Duodenal mucosa (tissue), 2 donors: ENCODE measurements around the gene PPP1R7.
"Not testable (repeated sequence)": the region's sequence is repeated elsewhere in the genome, so short reads cannot be mapped to it uniquely, and the experiment has no call there.

Source experiments
- H3K27ac ChIP-seq: one replicate; pipeline ENCODE4 v1.7.0; 2013; ENCODE audit warnings: low read depth, low read length
- H3K27me3 ChIP-seq, 2 donors: one replicate each; pipeline ENCODE4 v1.7.0; 2013; ENCODE audit warnings: low read length in 2 of 2, control low read depth in 1 of 2; ENCODE audit not compliant: insufficient read depth in 2 of 2, control insufficient read depth in 1 of 2
- H3K36me3 ChIP-seq, 2 donors: one replicate each; pipeline ENCODE4 v1.7.0; 2013; ENCODE audit warnings: low read length in 2 of 2, control low read depth in 1 of 2; ENCODE audit not compliant: insufficient read depth in 2 of 2, control insufficient read depth in 1 of 2
- H3K4me1 ChIP-seq, 2 donors: one replicate each; pipeline ENCODE4 v1.7.0; 2013; ENCODE audit warnings: low read length in 2 of 2, control low read depth in 1 of 2; ENCODE audit not compliant: insufficient read depth in 2 of 2, control insufficient read depth in 1 of 2
- H3K4me3 ChIP-seq, 2 donors: one replicate each; pipeline ENCODE4 v1.7.0; 2013; ENCODE audit warnings: low read length in 2 of 2, low read depth in 1 of 2
- H3K9ac ChIP-seq, 2 donors: one replicate each; pipeline ENCODE4 v1.7.0; 2013; ENCODE audit warnings: low read length in 2 of 2, low read depth in 1 of 2
- H3K9me3 ChIP-seq, 2 donors: one replicate each; pipeline ENCODE4 v1.7.0; 2013; ENCODE audit warnings: low read length in 2 of 2, control low read depth in 1 of 2; ENCODE audit not compliant: control insufficient read depth in 1 of 2

The PPP1R7 gene

GRCh38 chr2:241190291-241190981, 40.2 kb downstream of the PPP1R7 start:
- H3K9me3 ChIP-seq, result no peaks in the 10 kb centered on the region
- no peaks in the 10 kb centered on the region for H3K36me3 ChIP-seq
- H3K27ac ChIP-seq, result no peak overlapping the region
- no peak overlapping the region for H3K9ac ChIP-seq
- no peaks in the 10 kb centered on the region for H3K27me3 ChIP-seq
- H3K4me1 ChIP-seq, result peaks cover 0 to 4% of the 10 kb centered on the region in 2 donors
- no peak overlapping the region for H3K4me3 ChIP-seq

- Histone ChIP-seq H3K36me3 (no peaks in the 10 kb centered on the region), H3K4me3 (no peak overlapping the region), H3K9ac (no peak overlapping the region), H3K27ac (no peak overlapping the region), H3K27me3 (no peaks in the 10 kb centered on the region), H3K4me1 (peaks cover 0 to 4% of the 10 kb centered on the region in 2 donors), H3K9me3 (no peaks in the 10 kb centered on the region)
These were observed 40.8 kb downstream of the PPP1R7 start for GRCh38 chr2:241191081-241191480.

GRCh38 chr2:241193271-241193670, 43.0 kb downstream of the PPP1R7 start:
- Histone ChIP-seq H3K27ac (no peak overlapping the region), H3K4me3 (no peak overlapping the region), H3K27me3 (no peaks in the 10 kb centered on the region)

GRCh38 chr2:241194811-241195210, 44.5 kb downstream of the PPP1R7 start:
- H3K36me3 ChIP-seq, result no peaks in the 10 kb centered on the region
- H3K4me3 ChIP-seq, result no peak overlapping the region
- H3K27ac ChIP-seq, result no peak overlapping the region
- H3K4me1 ChIP-seq, result no peaks in the 10 kb centered on the region
- H3K9me3 ChIP-seq, result no peaks in the 10 kb centered on the region
- H3K9ac ChIP-seq, result no peak overlapping the region
- H3K27me3 ChIP-seq, result no peaks in the 10 kb centered on the region

More at GRCh38 chr2:241193271-241193670, 43.0 kb downstream of the PPP1R7 start:
- no peaks in the 10 kb centered on the region for H3K9me3 ChIP-seq
- no peaks in the 10 kb centered on the region for H3K36me3 ChIP-seq
- no peak overlapping the region for H3K9ac ChIP-seq
- H3K4me1 ChIP-seq, result peaks cover 0 to under 1% of the 10 kb centered on the region in 2 donors

- Histone ChIP-seq H3K4me1 (no peaks in the 10 kb centered on the region), H3K9ac (no peak overlapping the region), H3K9me3 (no peaks in the 10 kb centered on the region), H3K4me3 (no peak overlapping the region), H3K36me3 (no peaks in the 10 kb centered on the region), H3K27me3 (no peaks in the 10 kb centered on the region), H3K27ac (no peak overlapping the region)
These were observed 45.4 kb downstream of the PPP1R7 start for GRCh38 chr2:241195506-241196130.

GRCh38 chr2:241197246-241197645, 47.0 kb downstream of the PPP1R7 start:
- not testable (repeated sequence) for H3K36me3 ChIP-seq, H3K27me3 ChIP-seq, H3K4me1 ChIP-seq, H3K4me3 ChIP-seq, H3K27ac ChIP-seq, H3K9me3 ChIP-seq, H3K9ac ChIP-seq

- Histone ChIP-seq H3K4me1 (no peaks in the 10 kb centered on the region), H3K9ac (no peak overlapping the region), H3K27ac (no peak overlapping the region), H3K27me3 (no peaks in the 10 kb centered on the region), H3K9me3 (no peaks in the 10 kb centered on the region), H3K36me3 (no peaks in the 10 kb centered on the region), H3K4me3 (no peak overlapping the region)
These were observed 47.7 kb downstream of the PPP1R7 start for GRCh38 chr2:241197947-241198346.

- Histone ChIP-seq H3K27ac (no peak overlapping the region), H3K36me3 (no peaks in the 10 kb centered on the region), H3K27me3 (no peaks in the 10 kb centered on the region)
These were observed 48.4 kb downstream of the PPP1R7 start for GRCh38 chr2:241198381-241199279.

GRCh38 chr2:241199286-241199685, 49.0 kb downstream of the PPP1R7 start:
- Histone ChIP-seq H3K36me3 (no peaks in the 10 kb centered on the region), H3K27me3 (no peaks in the 10 kb centered on the region), H3K4me1 (no peaks in the 10 kb centered on the region)

More at GRCh38 chr2:241198381-241199279, 48.4 kb downstream of the PPP1R7 start:
- H3K4me3 ChIP-seq, result no peak overlapping the region
- H3K9ac ChIP-seq, result no peak overlapping the region
- no peaks in the 10 kb centered on the region for H3K9me3 ChIP-seq
- H3K4me1 ChIP-seq, result no peaks in the 10 kb centered on the region

More at GRCh38 chr2:241199286-241199685, 49.0 kb downstream of the PPP1R7 start:
- H3K9me3 ChIP-seq, result no peaks in the 10 kb centered on the region
- no peak overlapping the region for H3K4me3 ChIP-seq
- no peak overlapping the region for H3K27ac ChIP-seq
- no peak overlapping the region for H3K9ac ChIP-seq
